HEK293 (cell line): ENCODE results near the gene MICAL3.

Source experiments
- CTCF ChIA-PET: fragments of 350-600 bp; formaldehyde crosslinking; extraction: SDS; loops from one replicate; lab custom pipeline; 2021; ENCODE audit warnings: antibody characterized with exemption; lab: Yijun Ruan, JAX
- POLR2A ChIA-PET: fragments of 300-600 bp; formaldehyde crosslinking; extraction: SDS; loops from one replicate; lab custom pipeline; 2020; ENCODE audit warnings: antibody characterized with exemption, inconsistent platforms; lab: Yijun Ruan, JAX
- H3K27ac ChIP-seq: fragments of 200-500 bp; sonication (Bioruptor generic); 2 replicates; pipeline ENCODE4 v1.5.1; 2014; ENCODE audit warnings: low read depth, low read length, control low read depth, inconsistent platforms; ENCODE audit errors: extremely low read depth
- H3K36me3 ChIP-seq, 2 experiments: fragments of 200-500 bp in 1 of 2; sonication (Bioruptor generic) in 1 of 2; 1 replicate in 1 of 2; 2 replicates in 1 of 2; pipeline ENCODE4 v1.5.1; 2014 to 2017; ENCODE audit warnings: inconsistent platforms in 2 of 2, low read length in 2 of 2; ENCODE audit not compliant: control insufficient read depth in 2 of 2, insufficient read depth in 1 of 2
- H3K4me1 ChIP-seq: fragments of 200-500 bp; sonication (Bioruptor generic); 2 replicates; pipeline ENCODE4 v1.5.1; 2014; ENCODE audit warnings: mild to moderate bottlenecking, low read length, inconsistent platforms; ENCODE audit not compliant: control insufficient read depth, insufficient read depth
- H3K4me3 ChIP-seq: 2 replicates; pipeline ENCODE4 v1.5.1; 2011; ENCODE audit warnings: low read depth, mild to moderate bottlenecking, control low read depth, low read length, moderate library complexity
- H3K9me3 ChIP-seq: fragments of 200-500 bp; sonication (Bioruptor generic); 2 replicates; pipeline ENCODE4 v1.5.1; 2014; ENCODE audit warnings: low read depth, low read length, inconsistent platforms; ENCODE audit not compliant: control insufficient read depth, insufficient read depth
- GLI4 ChIP-seq: fragments of 450-650 bp; formaldehyde crosslinking; IDR thresholded peaks from 2 replicates; pipeline ENCODE4 v1.5.1; 2016; ENCODE audit warnings: missing biosample characterization, missing genetic modification characterization
- KLF10 ChIP-seq: fragments of 450-650 bp; IDR thresholded peaks from 2 replicates; pipeline ENCODE4 v1.5.1; 2018; ENCODE audit warnings: missing biosample characterization, mild to moderate bottlenecking, missing genetic modification characterization
- PATZ1 ChIP-seq: fragments of 450-650 bp; formaldehyde crosslinking; IDR thresholded peaks from 2 replicates; pipeline ENCODE4 v1.5.1; 2016; ENCODE audit warnings: missing biosample characterization, missing genetic modification characterization
- PRDM1 ChIP-seq: fragments of 450-650 bp; formaldehyde crosslinking; IDR thresholded peaks from 2 replicates; pipeline ENCODE4; 2016; ENCODE audit warnings: missing biosample characterization, missing genetic modification characterization
- SCRT1 ChIP-seq: fragments of 450-650 bp; formaldehyde crosslinking; IDR thresholded peaks from 2 replicates; pipeline ENCODE4 v1.5.1; 2016; ENCODE audit warnings: missing biosample characterization, missing genetic modification characterization, borderline replicate concordance
- ZNF140 ChIP-seq: fragments of 450-650 bp; formaldehyde crosslinking; IDR thresholded peaks from 2 replicates; pipeline ENCODE4 v1.5.1; 2016; ENCODE audit warnings: missing biosample characterization, missing genetic modification characterization
- ZNF221 ChIP-seq: fragments of 450-650 bp; formaldehyde crosslinking; IDR thresholded peaks from 2 replicates; pipeline ENCODE4 v1.5.1; 2017; ENCODE audit warnings: missing biosample characterization, missing genetic modification characterization, borderline replicate concordance
- ZNF350 ChIP-seq: fragments of 450-650 bp; formaldehyde crosslinking; IDR thresholded peaks from 2 replicates; pipeline ENCODE4 v1.5.0; 2017; ENCODE audit warnings: missing biosample characterization, mild to moderate bottlenecking, missing genetic modification characterization
- ZNF433 ChIP-seq: fragments of 450-650 bp; formaldehyde crosslinking; IDR thresholded peaks from 2 replicates; pipeline ENCODE4 v1.5.1; 2016; ENCODE audit warnings: missing biosample characterization, missing genetic modification characterization, low read depth
- ZNF473 ChIP-seq: fragments of 450-650 bp; formaldehyde crosslinking; IDR thresholded peaks from 2 replicates; pipeline ENCODE4 v1.5.1; 2017; ENCODE audit warnings: missing biosample characterization, missing genetic modification characterization
- ZNF529 ChIP-seq: fragments of 450-650 bp; formaldehyde crosslinking; IDR thresholded peaks from 2 replicates; pipeline ENCODE4 v1.5.1; 2017; ENCODE audit warnings: missing genetic modification characterization, missing biosample characterization; ENCODE audit not compliant: insufficient replicate concordance
- ZNF670 ChIP-seq: fragments of 450-650 bp; formaldehyde crosslinking; IDR thresholded peaks from 2 replicates; pipeline ENCODE4 v1.5.1; 2016; ENCODE audit warnings: missing biosample characterization, missing genetic modification characterization, low read depth
- ZNF76 ChIP-seq: fragments of 450-650 bp; formaldehyde crosslinking; IDR thresholded peaks from 2 replicates; pipeline ENCODE4; 2016; ENCODE audit warnings: low read depth, missing biosample characterization, missing genetic modification characterization, borderline replicate concordance
- ZNF837 ChIP-seq: fragments of 450-650 bp; formaldehyde crosslinking; IDR thresholded peaks from 2 replicates; pipeline ENCODE4 v1.5.1; 2016; ENCODE audit warnings: missing biosample characterization, missing genetic modification characterization
- ZNF843 ChIP-seq: fragments of 450-650 bp; formaldehyde crosslinking; IDR thresholded peaks from 2 replicates; pipeline ENCODE4 v1.5.1; 2016; ENCODE audit warnings: missing biosample characterization, missing genetic modification characterization
- TF ChIP-seq, protein P1 (sequence below): fragments of 450-650 bp; formaldehyde crosslinking; IDR thresholded peaks from 2 replicates; pipeline ENCODE4 v1.5.1; 2017; ENCODE audit warnings: missing biosample characterization, missing genetic modification characterization
- TF ChIP-seq, protein P2 (sequence below): fragments of 450-650 bp; formaldehyde crosslinking; IDR thresholded peaks from 2 replicates; pipeline ENCODE4 v1.5.1; 2016; ENCODE audit warnings: missing biosample characterization, missing genetic modification characterization

The MICAL3 gene

GRCh38 chr22:17842386-17842785, 182.0 kb downstream of the MICAL3 start (continued):
- TF ChIP-seq, protein P1, sequence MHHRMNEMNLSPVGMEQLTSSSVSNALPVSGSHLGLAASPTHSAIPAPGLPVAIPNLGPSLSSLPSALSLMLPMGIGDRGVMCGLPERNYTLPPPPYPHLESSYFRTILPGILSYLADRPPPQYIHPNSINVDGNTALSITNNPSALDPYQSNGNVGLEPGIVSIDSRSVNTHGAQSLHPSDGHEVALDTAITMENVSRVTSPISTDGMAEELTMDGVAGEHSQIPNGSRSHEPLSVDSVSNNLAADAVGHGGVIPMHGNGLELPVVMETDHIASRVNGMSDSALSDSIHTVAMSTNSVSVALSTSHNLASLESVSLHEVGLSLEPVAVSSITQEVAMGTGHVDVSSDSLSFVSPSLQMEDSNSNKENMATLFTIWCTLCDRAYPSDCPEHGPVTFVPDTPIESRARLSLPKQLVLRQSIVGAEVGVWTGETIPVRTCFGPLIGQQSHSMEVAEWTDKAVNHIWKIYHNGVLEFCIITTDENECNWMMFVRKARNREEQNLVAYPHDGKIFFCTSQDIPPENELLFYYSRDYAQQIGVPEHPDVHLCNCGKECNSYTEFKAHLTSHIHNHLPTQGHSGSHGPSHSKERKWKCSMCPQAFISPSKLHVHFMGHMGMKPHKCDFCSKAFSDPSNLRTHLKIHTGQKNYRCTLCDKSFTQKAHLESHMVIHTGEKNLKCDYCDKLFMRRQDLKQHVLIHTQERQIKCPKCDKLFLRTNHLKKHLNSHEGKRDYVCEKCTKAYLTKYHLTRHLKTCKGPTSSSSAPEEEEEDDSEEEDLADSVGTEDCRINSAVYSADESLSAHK (tag by site-specific recombination), result no peak
- TF ChIP-seq, protein P2, sequence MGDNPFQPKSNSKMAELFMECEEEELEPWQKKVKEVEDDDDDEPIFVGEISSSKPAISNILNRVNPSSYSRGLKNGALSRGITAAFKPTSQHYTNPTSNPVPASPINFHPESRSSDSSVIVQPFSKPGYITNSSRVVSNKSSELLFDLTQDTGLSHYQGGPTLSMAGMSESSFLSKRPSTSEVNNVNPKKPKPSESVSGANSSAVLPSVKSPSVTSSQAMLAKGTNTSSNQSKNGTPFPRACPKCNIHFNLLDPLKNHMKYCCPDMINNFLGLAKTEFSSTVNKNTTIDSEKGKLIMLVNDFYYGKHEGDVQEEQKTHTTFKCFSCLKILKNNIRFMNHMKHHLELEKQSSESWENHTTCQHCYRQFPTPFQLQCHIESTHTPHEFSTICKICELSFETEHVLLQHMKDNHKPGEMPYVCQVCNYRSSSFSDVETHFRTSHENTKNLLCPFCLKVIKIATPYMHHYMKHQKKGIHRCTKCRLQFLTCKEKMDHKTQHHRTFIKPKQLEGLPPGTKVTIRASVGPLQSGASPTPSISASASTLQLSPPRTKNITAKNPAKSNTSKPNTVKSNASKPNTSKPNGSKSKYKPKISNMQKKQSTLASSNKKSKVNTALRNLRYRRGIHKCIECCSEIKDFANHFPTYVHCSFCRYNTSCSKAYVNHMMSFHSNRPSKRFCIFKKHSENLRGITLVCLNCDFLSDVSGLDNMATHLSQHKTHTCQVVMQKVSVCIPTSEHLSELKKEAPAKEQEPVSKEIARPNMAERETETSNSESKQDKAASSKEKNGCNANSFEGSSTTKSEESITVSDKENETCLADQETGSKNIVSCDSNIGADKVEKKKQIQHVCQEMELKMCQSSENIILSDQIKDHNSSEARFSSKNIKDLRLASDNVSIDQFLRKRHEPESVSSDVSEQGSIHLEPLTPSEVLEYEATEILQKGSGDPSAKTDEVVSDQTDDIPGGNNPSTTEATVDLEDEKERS, result no peak
- TF ChIP-seq ZNF221 (tag by site-specific recombination) (no peak), PATZ1 (tag by site-specific recombination) (no peak), ZNF670 (tag by site-specific recombination) (no peak)

- Histone ChIP-seq H3K27ac (no peak overlapping the region), H3K9me3 (no peaks in the 10 kb centered on the region), H3K36me3 (peaks cover 0 to 43% of the 10 kb centered on the region in 2 experiments; a peak in 2 of 3 replicates), H3K4me1 (no peaks in the 10 kb centered on the region), H3K4me3 (no peak overlapping the region)
- TF ChIP-seq ZNF837 (tag by site-specific recombination), result no peak
- no peak for TF ChIP-seq ZNF433 (tag by site-specific recombination)
- TF ChIP-seq ZNF529 (tag by site-specific recombination), result no peak
- no peak for TF ChIP-seq GLI4
- TF ChIP-seq SCRT1 (tag by site-specific recombination), result no peak
- no peak for TF ChIP-seq PRDM1
- no peak for TF ChIP-seq ZNF473 (tag by site-specific recombination)
- no peak for TF ChIP-seq ZNF843 (tag by site-specific recombination)
- TF ChIP-seq KLF10 (tag by site-specific recombination), result no peak
- no peak for TF ChIP-seq ZNF140 (tag by site-specific recombination)
- TF ChIP-seq ZNF76 (tag by site-specific recombination), result no peak
- TF ChIP-seq ZNF350 (tag by site-specific recombination), result no peak
- ChIA-PET CTCF (interaction anchor here (1.2 to 1.9 kb wide), 2 partner anchors 12 to 234 kb away, joined by 4 to 8 read pairs; no protein-coding TSS in a partner anchor), POLR2A (no interaction called here)
These were observed 182.5 kb downstream of the MICAL3 start for GRCh38 chr22:17841836-17842235.
